ENCODE measurements around the gene IRF2BPL. TPM values are rescaled to one million over a fixed set of nuclear protein-coding genes. Genes with fewer than 3 reads are reported as not detected.
A peak's percentile ranks its signal among the peaks of the same experiment; 100 is the strongest.

The IRF2BPL gene
- total and polyA plus RNA-seq, 4 experiments from 2014 or later = 1.2 to 37.7 (median 20.2) TPM

DNA sequence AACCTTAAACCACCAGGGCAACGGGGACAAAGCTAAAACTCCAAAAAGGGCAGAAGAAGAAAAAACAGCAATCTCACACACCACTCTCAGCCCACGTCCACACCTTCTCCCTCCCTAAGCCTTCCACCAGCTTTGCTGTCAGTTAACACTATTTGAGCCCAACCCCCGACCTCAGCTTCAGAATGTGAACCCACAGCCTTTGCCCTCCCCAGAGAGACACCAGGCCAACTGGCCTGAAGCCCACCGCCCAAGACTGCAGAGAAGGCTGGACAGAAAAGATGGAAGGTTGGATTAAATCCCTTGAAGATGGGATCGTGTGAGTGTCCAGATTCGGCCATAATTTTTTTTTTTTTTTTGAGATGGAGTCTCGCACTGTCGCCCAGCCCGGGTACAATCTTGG lies 22.4 kb downstream of the IRF2BPL start:
- Mint-ChIP-seq H3K9me3 (no peaks in the 10 kb centered on the region), H3K4me3 (no peak overlapping the region), H3K27me3 (no peaks in the 10 kb centered on the region), H3K4me1 (peaks cover 5 to 8% (median 7%) of the 10 kb centered on the region in 4 donors), H3K36me3 (no peaks in the 10 kb centered on the region), H3K27ac (peak overlapping the region in 1 of 7 donors; percentile 30)
- CTCF ChIA-PET (ENCODE audit: partially characterized antibody) = interaction anchor here (0.8 kb wide), 1 partner anchor 93 kb away, joined by 3 read pairs; no protein-coding TSS in a partner anchor
- POLR2A ChIA-PET (ENCODE audit: partially characterized antibody) = no interaction called here
- Histone ChIP-seq H3K27me3 (ENCODE audit: insufficient read depth, low read length) (no peaks in the 10 kb centered on the region), H3K36me3 (ENCODE audit: insufficient read depth, low read length) (no peaks in the 10 kb centered on the region), H3K27ac (ENCODE audit: low read depth, low read length) (no peak overlapping the region), H3K4me3 (ENCODE audit: low read length in 2 of 2) (no peak overlapping the region), H3K9me3 (ENCODE audit: control insufficient read depth in 1 of 2, low read length in 2 of 2) (no peaks in the 10 kb centered on the region), H3K4me1 (ENCODE audit: insufficient read depth, low read length) (peaks cover 5% of the 10 kb centered on the region)
- intact Hi-C loops (cut with micrococcal nuclease) = no loop called here
- no peak for DNase-seq

DNA sequence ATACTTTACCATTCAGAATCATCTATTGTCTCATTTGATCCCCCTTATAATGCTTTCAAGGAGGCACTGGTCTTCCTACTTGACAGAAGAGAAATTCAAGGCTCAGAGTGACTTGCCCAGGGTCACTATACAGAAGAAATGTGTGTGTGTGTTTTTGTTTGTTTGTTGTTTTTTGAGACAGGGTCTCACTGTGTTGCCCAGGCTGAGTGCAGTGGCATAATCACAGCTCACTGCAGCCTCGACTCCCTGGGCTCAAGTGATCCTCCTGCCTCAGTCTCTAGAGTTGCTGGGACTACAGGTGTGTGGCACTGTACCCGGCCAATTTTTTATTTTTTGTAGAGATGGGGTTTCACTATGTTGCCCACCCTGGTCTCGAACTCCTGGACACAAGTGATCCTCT lies 22.9 kb downstream of the IRF2BPL start:
- Histone ChIP-seq H3K36me3 (ENCODE audit: insufficient read depth, low read length) (no peaks in the 10 kb centered on the region), H3K9me3 (ENCODE audit: control insufficient read depth in 1 of 2, low read length in 2 of 2) (no peaks in the 10 kb centered on the region), H3K27me3 (ENCODE audit: insufficient read depth, low read length) (no peaks in the 10 kb centered on the region), H3K4me1 (ENCODE audit: insufficient read depth, low read length) (no peaks in the 10 kb centered on the region), H3K27ac (ENCODE audit: low read depth, low read length) (no peak overlapping the region), H3K4me3 (ENCODE audit: low read length in 2 of 2) (no peak overlapping the region)
- Mint-ChIP-seq H3K27ac (no peak overlapping the region), H3K9me3 (no peaks in the 10 kb centered on the region), H3K27me3 (no peaks in the 10 kb centered on the region), H3K4me1 (peaks cover 1 to 3% (median 2%) of the 10 kb centered on the region in 4 donors), H3K36me3 (no peaks in the 10 kb centered on the region), H3K4me3 (no peak overlapping the region)
- CTCF ChIA-PET (ENCODE audit: partially characterized antibody) = no interaction called here
- no peak for DNase-seq
- intact Hi-C loops (cut with micrococcal nuclease) = no loop called here
- POLR2A ChIA-PET (ENCODE audit: partially characterized antibody) = no interaction called here

DNA sequence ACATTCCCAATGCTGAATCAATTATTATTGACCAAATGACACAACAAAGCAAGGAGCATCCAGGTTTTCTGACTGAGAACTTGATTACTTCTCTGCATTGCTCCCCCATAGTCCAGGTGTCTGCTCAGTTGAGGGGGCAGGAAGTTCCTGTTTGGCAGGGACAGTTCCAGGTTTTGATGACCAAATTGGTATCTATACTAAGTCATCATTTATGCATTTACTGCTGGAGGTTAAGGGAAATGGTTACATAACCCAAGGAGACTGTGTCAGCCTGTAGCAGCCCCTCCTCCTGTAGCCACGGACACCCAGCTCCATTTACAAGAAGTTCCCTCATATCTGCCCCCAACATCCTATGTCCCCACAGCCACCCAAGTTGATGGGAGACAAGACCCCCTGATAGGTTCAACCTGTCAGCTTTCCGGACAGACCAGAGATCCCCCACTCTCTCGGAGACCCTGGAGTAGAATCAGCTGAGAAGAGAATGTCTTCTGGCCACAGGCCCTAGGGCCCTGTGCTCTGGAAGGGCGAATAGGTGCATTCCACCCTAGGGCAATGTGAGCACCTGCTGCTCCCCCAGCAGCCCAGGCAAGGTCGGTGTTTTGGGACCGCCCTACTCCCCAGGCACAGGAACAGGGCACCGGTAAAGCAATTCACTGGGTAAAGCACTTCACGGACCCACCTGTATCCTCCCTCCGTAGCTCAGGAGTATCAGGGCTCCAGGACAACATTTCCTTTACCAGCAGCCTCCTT lies 23.6 kb downstream of the IRF2BPL start:
- H3K9me3 Mint-ChIP-seq = no peaks in the 10 kb centered on the region
- peak overlapping the region in 1 of 7 donors; percentile 27 for H3K27ac Mint-ChIP-seq
- no peaks in the 10 kb centered on the region for H3K36me3 Mint-ChIP-seq
- Histone ChIP-seq H3K36me3 (ENCODE audit: insufficient read depth, low read length) (no peaks in the 10 kb centered on the region), H3K4me3 (ENCODE audit: low read length in 2 of 2) (no peak overlapping the region), H3K27ac (ENCODE audit: low read depth, low read length) (no peak overlapping the region), H3K27me3 (ENCODE audit: insufficient read depth, low read length) (no peaks in the 10 kb centered on the region), H3K9me3 (ENCODE audit: control insufficient read depth in 1 of 2, low read length in 2 of 2) (no peaks in the 10 kb centered on the region), H3K4me1 (ENCODE audit: insufficient read depth, low read length) (no peaks in the 10 kb centered on the region)
- no peak for DNase-seq
- ChIA-PET CTCF (ENCODE audit: partially characterized antibody) (no interaction called here), POLR2A (ENCODE audit: partially characterized antibody) (no interaction called here)
- H3K27me3 Mint-ChIP-seq = no peaks in the 10 kb centered on the region
- intact Hi-C loops (cut with micrococcal nuclease) = no loop called here
- H3K4me3 Mint-ChIP-seq = no peak overlapping the region
- peaks cover 0 to 1% (median 0%) of the 10 kb centered on the region in 4 donors for H3K4me1 Mint-ChIP-seq

DNA sequence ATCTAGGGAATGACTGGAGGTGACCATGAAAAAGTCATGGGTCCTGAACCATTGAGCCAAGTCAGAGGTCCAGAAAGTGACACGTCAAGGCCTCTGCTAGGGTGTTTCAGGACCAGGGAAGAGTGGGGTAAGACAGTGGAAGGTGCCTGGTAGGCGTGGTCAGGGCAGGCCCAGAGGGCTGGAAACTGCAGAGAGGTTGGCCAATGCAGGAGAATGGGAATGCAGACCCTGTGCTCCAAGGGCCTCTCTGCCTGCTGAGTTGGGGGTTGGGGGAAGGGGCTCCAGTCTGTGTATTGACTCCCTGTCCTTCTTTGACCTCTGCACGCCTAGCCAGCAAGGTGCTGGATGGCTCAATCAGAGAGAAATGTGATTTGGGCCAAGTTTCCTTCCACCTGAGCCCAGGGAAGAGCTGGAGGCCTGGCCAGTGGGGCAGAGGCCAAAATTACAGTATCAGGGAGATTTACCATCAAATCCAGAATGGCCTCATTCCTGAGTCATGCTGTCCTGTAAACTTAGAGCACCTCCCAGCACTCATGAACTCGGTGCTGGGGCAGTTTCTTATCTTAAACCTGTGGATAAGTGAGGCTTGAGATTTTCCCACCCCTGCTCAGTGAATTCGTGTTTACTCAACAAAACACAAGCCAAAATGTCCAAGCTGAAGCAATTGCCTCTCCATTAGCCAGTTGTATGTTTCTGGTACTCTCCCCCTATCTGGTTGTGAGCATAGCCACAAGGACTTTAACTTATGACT lies 24.4 kb downstream of the IRF2BPL start:
- intact Hi-C loops (cut with micrococcal nuclease) = no loop called here
- POLR2A ChIA-PET (ENCODE audit: partially characterized antibody) = no interaction called here
- Histone ChIP-seq H3K27ac (ENCODE audit: low read depth, low read length) (no peak overlapping the region), H3K9me3 (ENCODE audit: control insufficient read depth in 1 of 2, low read length in 2 of 2) (no peaks in the 10 kb centered on the region), H3K27me3 (ENCODE audit: insufficient read depth, low read length) (no peaks in the 10 kb centered on the region), H3K4me1 (ENCODE audit: insufficient read depth, low read length) (no peaks in the 10 kb centered on the region), H3K4me3 (ENCODE audit: low read length in 2 of 2) (no peak overlapping the region), H3K36me3 (ENCODE audit: insufficient read depth, low read length) (no peaks in the 10 kb centered on the region)
- Mint-ChIP-seq H3K27ac (peak overlapping the region in 2 of 7 donors; percentile 27 to 55), H3K9me3 (no peaks in the 10 kb centered on the region), H3K36me3 (no peaks in the 10 kb centered on the region), H3K4me3 (no peak overlapping the region), H3K27me3 (no peaks in the 10 kb centered on the region), H3K4me1 (peaks cover 0 to 1% (median 0%) of the 10 kb centered on the region in 4 donors)
- DNase-seq = no peak
- CTCF ChIA-PET (ENCODE audit: partially characterized antibody) = interaction anchor here (0.6 to 0.9 kb wide), 2 partner anchors 57 to 91 kb away, joined by 3 to 4 read pairs; no protein-coding TSS in a partner anchor

DNA sequence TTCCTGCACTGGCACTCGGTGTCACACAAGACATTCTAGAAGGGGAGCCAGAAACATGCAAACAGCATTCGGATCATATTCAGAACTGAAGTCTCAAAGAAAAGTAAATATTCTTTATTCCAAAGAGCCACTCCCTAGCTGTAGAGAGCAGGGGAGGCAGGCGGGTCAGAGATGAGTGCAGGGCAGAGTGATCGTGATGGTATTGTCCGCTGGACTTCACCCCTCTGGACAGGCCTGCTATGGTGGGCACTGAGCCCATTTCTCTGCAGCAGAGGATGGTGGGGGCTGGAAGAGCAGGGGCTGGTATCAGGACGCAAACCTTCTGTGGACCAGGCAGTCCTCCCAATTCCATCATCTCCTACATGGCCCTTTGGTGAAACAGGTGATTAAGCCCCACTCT lies 25.6 kb downstream of the IRF2BPL start:
- Mint-ChIP-seq H3K27ac (no peak overlapping the region), H3K4me1 (peaks cover 0 to 1% (median 0%) of the 10 kb centered on the region in 4 donors), H3K36me3 (no peaks in the 10 kb centered on the region), H3K9me3 (no peaks in the 10 kb centered on the region), H3K4me3 (no peak overlapping the region), H3K27me3 (no peaks in the 10 kb centered on the region)
- ChIA-PET POLR2A (ENCODE audit: partially characterized antibody) (no interaction called here), CTCF (ENCODE audit: partially characterized antibody) (interaction anchor here (1.9 kb wide), 1 partner anchor 9 kb away, joined by 3 read pairs; no protein-coding TSS in a partner anchor)
- H3K4me3 ChIP-seq (ENCODE audit: low read length in 2 of 2) = no peak overlapping the region
- no peak for DNase-seq
- no peak overlapping the region for H3K27ac ChIP-seq (ENCODE audit: low read depth, low read length)
- intact Hi-C loops (cut with micrococcal nuclease) = no loop called here
- no peaks in the 10 kb centered on the region for H3K9me3 ChIP-seq (ENCODE audit: control insufficient read depth in 1 of 2, low read length in 2 of 2)
- H3K27me3 ChIP-seq (ENCODE audit: insufficient read depth, low read length) = no peaks in the 10 kb centered on the region
- no peaks in the 10 kb centered on the region for H3K36me3 ChIP-seq (ENCODE audit: insufficient read depth, low read length)
- no peaks in the 10 kb centered on the region for H3K4me1 ChIP-seq (ENCODE audit: insufficient read depth, low read length)

DNA sequence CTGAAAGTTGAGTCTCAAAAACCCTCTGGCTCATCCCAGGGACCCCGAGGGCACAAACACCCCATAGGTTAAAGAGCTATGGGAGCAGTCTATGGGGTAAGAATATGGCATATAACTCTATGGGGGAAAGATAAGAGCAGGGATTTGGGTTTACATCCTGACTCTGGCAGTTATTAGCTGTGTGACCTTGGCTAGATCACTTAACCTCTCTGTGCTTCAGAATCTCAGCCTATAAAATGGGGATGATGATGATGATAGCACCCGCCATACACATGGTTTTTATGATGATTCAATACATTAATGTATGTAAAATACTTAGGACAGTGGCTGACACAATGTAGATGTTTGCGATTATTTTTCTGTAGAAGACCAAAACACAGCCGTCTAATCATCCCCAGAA lies 26.2 kb downstream of the IRF2BPL start:
- intact Hi-C loops (cut with micrococcal nuclease) = no loop called here
- ChIA-PET CTCF (ENCODE audit: partially characterized antibody) (interaction anchor here (1.1 to 1.9 kb wide), 3 partner anchors 9 to 89 kb away, joined by 3 to 5 read pairs (median 4); no protein-coding TSS in a partner anchor), POLR2A (ENCODE audit: partially characterized antibody) (no interaction called here)
- Mint-ChIP-seq H3K36me3 (no peaks in the 10 kb centered on the region), H3K9me3 (no peaks in the 10 kb centered on the region), H3K27me3 (no peaks in the 10 kb centered on the region), H3K4me1 (peaks cover 0 to 1% (median 0%) of the 10 kb centered on the region in 4 donors), H3K4me3 (no peak overlapping the region), H3K27ac (no peak overlapping the region)
- Histone ChIP-seq H3K9me3 (ENCODE audit: control insufficient read depth in 1 of 2, low read length in 2 of 2) (no peaks in the 10 kb centered on the region), H3K36me3 (ENCODE audit: insufficient read depth, low read length) (no peaks in the 10 kb centered on the region), H3K27ac (ENCODE audit: low read depth, low read length) (no peak overlapping the region), H3K4me3 (ENCODE audit: low read length in 2 of 2) (no peak overlapping the region), H3K27me3 (ENCODE audit: insufficient read depth, low read length) (no peaks in the 10 kb centered on the region), H3K4me1 (ENCODE audit: insufficient read depth, low read length) (no peaks in the 10 kb centered on the region)
- DNase-seq = no peak

Data from CD4-positive, alpha-beta memory T cell (primary cell).